ENCODE measurements around the gene TMEM221.

TMEM221 gene

DNA sequence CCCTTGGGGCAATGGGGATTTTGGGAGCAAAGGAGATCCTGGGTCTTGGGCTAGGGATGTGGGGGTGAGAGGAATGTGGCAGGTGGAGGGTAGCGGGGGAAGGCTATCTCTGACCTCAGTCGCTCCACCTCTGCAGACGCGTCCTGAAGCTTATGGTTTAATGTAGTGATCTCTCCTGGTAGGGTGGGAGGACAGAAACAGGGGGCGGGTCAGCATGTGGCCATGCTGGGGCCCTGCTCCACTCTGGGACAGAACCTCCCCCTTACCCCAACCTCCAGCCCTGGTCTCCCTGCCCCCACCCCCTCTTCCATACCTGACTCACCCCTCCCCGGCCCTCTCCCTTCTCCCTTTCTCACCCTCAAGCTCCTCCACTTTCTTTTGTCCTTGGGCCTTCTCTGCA lies 44.5 kb downstream of the TMEM221 start:
- DNase-seq = no peak

GRCh38 chr19:17402982-17403855 lies 45.2 kb downstream of the TMEM221 start:
- no peak for DNase-seq

- DNase-seq = no peak
Observed at GRCh38 chr19:17401628-17402027, 46.8 kb downstream of the TMEM221 start.

GRCh38 chr19:17398902-17399527 lies 49.5 kb downstream of the TMEM221 start:
- no peak for DNase-seq

DNA sequence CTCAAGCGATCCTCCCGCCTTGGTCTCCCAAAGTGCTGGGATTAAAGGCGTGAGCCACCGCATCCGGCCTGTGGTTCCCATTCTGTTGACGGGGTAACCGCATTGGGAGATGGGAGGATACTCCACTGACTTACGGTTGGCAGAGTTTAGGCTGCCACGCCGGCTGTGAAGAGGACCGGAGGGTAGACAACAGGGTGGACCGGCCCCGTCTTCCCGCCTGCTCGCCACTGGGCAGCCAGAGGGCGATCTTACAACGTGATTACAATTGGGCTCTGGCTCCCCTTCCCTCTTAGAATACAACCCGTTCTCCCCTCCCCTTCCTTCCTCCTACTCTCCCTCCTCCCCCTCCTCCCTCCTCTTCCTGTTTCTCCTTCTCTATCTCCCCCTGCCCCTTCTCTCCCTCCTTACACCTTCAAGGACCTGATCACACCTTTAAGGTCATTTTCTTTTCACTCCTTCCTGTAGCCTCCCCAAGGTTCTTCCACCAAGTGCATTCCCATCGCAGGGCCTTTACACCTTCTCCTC lies 53.5 kb downstream of the TMEM221 start:
- no peak for DNase-seq

- no peak for DNase-seq
Observed at GRCh38 chr19:17393914-17394313, 54.6 kb downstream of the TMEM221 start, which contains the start of gene CCDC194. Gene CCDC194 (minus strand): TSS chr19:17394196. CDS start chr19:17394158, 38 bp downstream.

DNA sequence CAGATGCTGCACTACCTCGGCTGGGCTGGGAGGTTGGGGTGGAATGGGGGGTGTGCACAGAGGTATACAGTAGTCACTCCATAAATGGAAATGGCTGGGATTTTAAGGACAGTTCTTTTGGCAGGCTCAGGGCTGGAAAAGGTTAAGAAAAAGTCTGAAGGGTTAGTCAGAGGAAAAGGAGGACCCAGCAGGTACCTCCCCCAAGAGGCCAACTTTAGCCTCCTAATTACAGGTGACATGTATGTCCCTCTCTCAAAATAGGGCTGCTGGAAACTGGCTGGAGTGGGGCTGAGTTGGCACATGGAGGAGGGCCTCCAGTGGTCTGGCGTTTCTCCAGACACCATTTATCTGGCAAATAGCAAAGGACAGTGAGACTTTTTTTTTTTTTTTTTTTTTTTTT lies 55.5 kb downstream of the TMEM221 start:
- DNase-seq = no peak

DNA sequence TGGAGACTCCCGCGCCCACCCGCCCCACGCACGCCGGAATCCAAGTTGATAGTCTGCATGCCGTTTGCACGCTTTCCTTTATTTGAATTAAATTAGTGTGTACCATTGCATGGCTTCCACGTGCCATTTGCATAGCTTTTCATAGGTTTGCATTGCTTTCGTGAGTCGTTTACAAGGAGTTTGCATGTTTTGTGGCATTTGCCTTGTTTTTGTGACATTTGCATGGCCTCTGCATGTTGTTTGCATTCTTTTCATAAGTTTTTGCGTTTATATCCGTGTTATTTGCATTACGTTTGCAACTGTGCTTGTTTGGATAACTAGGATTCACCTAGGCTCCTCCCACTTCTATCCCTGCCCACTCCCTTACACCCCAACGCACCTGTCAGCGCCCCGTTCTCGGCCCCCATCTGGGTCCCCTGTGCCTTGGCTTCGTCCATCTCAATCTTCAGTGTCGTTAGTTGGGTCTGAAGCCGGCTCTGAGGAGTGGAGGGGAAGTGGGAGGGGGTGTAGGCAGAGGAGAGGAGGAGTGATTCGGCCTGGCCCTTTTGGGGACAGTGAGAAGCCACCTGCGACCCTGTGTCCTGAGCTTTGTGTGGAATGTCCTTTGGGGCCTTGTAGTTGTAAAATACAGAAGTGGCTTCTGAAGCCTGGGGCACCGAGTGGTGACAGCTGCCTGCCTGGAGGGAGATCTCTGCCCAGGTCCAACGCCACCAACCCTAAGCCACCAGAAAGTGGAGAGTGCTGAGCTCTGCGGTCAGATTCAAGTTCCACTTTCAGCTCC lies 56.9 kb downstream of the TMEM221 start:
- no peak for DNase-seq

DNA sequence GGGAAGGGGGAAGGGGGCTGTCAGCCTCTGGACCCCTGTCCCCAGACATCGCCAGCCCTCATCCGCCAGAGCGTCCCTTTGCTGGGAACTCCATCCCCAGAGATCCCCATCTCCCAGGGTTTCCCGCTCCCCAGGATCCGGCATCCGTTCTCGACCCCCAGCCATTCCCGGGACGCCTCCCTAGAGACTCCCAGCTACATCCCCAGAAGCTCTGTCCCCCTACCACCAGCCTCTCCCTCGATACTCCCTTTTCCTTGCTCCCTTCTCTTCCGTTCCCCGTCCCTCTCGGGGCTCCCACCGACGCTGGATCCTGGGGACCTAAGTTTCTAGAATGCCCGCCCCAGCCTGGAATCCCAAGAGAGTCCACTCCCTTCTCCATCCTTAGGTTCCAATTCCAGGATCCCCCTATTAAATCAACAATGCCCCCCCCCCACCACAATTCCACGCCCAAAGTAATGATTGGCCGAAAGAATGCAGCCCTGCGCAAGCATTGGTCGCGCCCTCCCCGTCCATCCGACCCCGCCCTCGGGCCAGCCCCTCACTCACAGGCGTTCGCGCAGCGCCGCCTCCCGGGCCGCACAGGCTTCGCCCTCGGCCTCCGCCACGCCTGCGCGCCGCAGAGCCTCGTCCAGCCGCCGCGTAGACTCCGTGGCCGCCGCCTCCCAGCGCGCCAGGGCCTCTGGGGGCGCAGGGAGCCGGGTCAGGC lies 57.6 kb downstream of the TMEM221 start:
- peak; percentile 89 for DNase-seq

DNA sequence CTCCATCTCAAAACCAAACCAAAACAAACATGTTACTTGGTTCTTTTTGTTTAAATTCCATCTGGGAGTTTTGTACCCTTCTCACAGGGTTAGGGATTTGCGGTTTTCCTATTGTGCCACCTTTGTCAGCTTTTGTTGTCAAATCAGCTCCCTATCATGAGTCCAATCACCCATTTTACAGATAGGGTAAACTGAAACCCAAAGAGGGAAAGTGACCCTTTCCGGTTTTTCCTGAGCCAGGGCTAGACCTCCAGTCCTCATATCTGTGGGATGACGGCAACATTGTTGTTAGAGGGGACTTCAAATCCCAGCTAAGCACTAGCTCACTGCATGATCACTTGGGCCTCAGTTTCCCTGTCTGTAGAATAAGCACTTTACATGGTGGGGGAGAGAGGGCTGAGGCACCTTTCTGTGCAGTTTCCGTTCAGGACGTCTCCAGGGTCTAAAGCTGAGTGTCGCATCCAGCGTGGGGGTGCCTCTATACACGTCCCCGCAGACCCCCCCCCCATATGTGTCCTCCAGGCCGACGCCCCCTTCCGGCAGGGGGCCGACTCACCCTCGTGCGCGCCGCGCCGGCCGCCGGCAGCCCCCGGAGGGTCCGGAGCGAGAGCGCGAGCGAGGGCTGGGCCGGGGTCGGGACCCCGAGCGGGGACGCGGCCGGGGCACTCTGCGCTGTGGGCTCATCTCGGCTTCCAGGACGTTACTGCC lies 58.4 kb downstream of the TMEM221 start:
- DNase-seq = no peak

DNA sequence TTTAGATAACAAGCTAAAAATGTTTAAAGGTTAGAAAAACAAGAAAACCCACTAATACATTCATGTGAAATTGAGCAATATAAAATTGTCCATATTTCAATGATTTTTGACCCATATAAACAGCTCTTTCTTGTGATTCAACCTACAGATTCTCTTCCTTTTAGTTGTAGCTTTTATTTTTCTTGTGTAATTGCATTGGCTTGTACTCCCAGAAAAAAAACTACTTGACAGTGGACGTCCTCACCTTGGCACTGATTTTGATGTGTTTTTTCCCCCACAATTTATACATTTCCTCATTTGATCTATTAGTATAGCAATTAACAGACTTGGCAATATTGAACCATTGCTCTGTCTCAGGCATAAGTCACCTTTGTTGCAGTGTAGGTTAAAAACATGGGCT lies 59.2 kb downstream of the TMEM221 start:
- DNase-seq = no peak

GRCh38 chr19:17385878-17386611 lies 62.4 kb downstream of the TMEM221 start:
- DNase-seq = no peak

Measured in NCI-H2171 (cell line).